Stimulated activated memory B cell treated with anti-CD40 and anti-IgM and Interleukin-4, amounts not matched to agents 10 μg/mL and 1 μg/mL and 100 μg/mL, for 72 hours (primary cell): ENCODE measurements around the gene DPP6.
"Not testable (repeated sequence)": the region's sequence is repeated elsewhere in the genome, so short reads cannot be mapped to it uniquely, and the experiment has no call there.

Experiments
- ATAC-seq: fragments of 150-1000 bp; cut with Tn5 transposase; 2 replicates; pipeline ENCODE4 v1.10.0; 2021
- H3K27ac Mint-ChIP-seq: one replicate; pipeline ENCODE4 v1.8.0; 2022; ENCODE audit warnings: mild to moderate bottlenecking, mixed read lengths
- H3K27me3 Mint-ChIP-seq: one replicate; pipeline ENCODE4 v1.8.0; 2022; ENCODE audit warnings: mixed read lengths
- H3K36me3 Mint-ChIP-seq: one replicate; pipeline ENCODE4 v1.8.0; 2022; ENCODE audit warnings: mixed read lengths
- H3K4me1 Mint-ChIP-seq: one replicate; pipeline ENCODE4 v1.8.0; 2022; ENCODE audit warnings: mixed read lengths
- H3K4me3 Mint-ChIP-seq: one replicate; pipeline ENCODE4 v1.8.0; 2022; ENCODE audit warnings: mild to moderate bottlenecking, moderate library complexity, mixed read lengths
- H3K9me3 Mint-ChIP-seq: one replicate; pipeline ENCODE4 v1.8.0; 2022; ENCODE audit warnings: mixed read lengths

DPP6 gene

DNA sequence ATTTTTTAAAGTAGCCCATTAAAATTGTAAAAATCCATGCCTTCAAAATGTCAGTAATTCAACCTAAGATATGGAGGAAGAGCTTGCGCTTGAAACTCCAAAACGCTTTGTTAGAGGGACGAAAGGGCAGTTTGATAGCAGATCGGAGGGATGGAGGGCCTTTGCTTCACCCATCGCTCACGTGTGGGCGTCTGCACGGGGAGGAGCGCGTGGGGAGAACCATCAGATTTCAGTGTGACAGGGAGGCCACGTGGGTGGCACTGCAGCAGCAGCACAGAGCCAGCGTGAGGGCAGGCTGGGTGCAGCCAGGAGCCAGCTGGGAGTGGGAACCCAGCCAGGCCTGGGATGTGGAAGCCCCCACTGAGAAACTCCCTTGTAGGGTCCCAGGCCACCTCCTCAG lies 625.3 kb downstream of the DPP6 start:
- no peaks in the 10 kb centered on the region for H3K27me3 Mint-ChIP-seq
- H3K4me1 Mint-ChIP-seq, result no peaks in the 10 kb centered on the region
- H3K4me3 Mint-ChIP-seq, result no peak overlapping the region
- no peaks in the 10 kb centered on the region for H3K36me3 Mint-ChIP-seq
- no peak for ATAC-seq
- peaks cover 3% of the 10 kb centered on the region for H3K9me3 Mint-ChIP-seq
- H3K27ac Mint-ChIP-seq, result no peak overlapping the region

DNA sequence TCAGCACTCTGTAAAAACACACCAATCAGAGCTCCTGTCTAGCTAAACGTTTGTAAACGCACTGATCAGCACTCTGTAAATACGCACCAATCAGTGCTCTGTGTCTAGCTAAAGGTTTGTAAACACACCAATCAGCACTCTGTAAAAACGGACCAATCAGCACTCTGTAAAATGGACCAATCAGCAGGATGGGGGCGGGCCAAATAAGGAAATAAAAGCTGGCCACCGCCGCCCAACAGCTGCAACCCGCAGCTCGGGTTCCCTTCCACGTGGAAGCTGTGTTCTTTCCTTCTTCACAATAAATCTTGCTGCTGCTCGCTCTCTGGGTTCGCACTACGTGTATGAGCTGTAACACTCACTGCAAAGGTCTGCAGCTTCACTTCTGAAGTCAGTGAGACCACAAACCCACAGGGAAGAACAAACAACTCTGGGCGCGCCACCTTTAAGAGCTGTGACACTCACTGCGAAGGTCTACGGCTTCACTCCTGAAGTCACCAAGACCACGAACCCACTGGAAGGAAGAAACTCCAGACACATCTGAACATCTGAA lies 625.9 kb downstream of the DPP6 start:
- not testable (repeated sequence) for H3K27me3 Mint-ChIP-seq, H3K4me3 Mint-ChIP-seq, H3K9me3 Mint-ChIP-seq, H3K4me1 Mint-ChIP-seq, H3K27ac Mint-ChIP-seq, H3K36me3 Mint-ChIP-seq, ATAC-seq

DNA sequence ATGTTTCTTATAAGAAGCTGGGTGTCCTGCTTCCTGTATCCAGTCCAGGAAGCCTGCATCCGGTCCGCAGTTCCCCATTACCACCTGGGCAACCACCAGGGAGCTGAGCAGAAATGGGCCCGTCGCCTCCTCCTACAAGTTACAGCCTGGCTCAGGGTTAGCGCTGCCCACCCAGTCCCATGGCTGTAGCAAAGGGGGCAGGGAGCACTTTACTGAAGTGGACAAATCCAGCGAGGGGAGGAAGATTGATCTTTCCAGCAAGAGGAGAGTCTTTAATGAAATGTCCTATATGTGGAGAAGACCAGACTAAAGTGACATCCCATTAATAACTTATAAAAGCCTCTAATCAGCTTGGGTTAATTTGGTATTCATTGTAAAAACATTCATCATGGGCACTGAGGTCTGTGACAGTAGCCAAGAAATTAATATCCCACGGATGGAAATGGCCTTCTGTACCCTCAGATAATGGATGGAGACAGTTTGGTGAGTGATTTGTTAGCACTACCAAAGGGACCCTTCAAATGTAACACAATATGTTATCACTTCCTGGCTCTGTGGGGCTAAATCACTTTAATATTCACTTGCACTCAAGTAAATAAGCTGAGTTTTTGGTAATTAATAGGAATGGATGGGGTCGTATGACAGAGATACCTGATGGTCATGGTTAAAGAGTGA lies 627.3 kb downstream of the DPP6 start:
- Mint-ChIP-seq H3K27me3 (no peaks in the 10 kb centered on the region), H3K4me3 (no peak overlapping the region), H3K9me3 (peaks cover 11% of the 10 kb centered on the region), H3K27ac (no peak overlapping the region), H3K36me3 (no peaks in the 10 kb centered on the region), H3K4me1 (no peaks in the 10 kb centered on the region)
- no peak for ATAC-seq

DNA sequence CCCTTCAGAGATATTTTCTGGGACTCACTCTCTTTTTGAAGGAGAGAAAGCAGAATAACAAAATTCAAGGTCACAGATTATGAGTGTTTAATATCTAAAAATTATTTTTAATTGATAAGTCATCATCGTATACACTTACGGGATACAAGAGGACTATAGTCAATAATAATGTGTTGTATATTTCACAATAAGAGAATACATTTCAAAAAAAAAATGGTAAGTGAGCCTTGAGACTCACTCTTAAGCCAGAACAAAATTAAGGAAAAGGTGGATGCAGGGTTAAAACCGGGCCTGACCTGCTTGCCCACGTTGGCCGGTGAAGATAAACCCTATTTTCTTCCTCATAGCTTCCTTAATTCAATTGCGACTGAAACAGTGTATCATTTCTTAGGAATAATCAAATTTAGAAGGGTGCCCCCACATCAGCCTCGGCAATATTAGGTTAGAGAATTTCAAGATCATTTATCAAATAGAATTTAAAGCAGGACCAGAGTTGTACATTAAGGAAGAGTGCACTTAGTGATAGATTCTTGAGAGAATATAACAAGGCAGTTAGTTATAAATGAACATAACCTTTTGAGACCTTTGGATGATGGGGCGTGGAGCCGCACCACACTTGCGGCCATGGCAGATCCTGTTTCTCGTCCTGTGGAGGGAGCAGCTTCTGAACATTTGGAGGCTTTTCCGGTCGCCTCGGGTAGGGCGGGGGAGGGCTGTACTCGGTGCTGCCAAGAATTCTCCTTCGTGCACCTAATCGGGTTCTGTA lies 628.9 kb downstream of the DPP6 start:
- Mint-ChIP-seq H3K9me3 (peaks cover 11% of the 10 kb centered on the region), H3K4me3 (no peak overlapping the region), H3K36me3 (no peaks in the 10 kb centered on the region), H3K27me3 (no peaks in the 10 kb centered on the region), H3K4me1 (no peaks in the 10 kb centered on the region), H3K27ac (no peak overlapping the region)
- no peak for ATAC-seq

DNA sequence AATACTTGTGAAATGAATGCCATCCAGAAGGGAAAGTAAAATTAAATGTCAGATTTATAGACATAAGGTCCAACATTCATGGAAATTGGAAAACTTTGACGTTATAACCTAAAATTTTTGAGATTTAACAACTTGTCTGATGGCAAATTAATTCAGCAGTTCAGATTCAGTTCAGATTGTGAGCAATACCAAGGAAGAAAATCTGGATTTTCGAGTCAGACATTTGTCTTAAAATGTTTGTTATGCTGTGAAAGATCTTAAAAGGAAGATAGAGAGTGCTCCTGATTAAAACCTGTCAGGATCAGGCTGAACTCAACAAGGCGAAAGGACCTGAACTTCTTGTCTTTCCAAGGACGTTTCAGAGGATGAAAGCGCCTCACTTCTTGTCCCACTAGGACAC lies 629.8 kb downstream of the DPP6 start:
- H3K4me1 Mint-ChIP-seq, result no peaks in the 10 kb centered on the region
- no peak overlapping the region for H3K27ac Mint-ChIP-seq
- no peak overlapping the region for H3K4me3 Mint-ChIP-seq
- H3K27me3 Mint-ChIP-seq, result no peaks in the 10 kb centered on the region
- peaks cover 11% of the 10 kb centered on the region for H3K9me3 Mint-ChIP-seq
- no peak for ATAC-seq
- no peaks in the 10 kb centered on the region for H3K36me3 Mint-ChIP-seq

DNA sequence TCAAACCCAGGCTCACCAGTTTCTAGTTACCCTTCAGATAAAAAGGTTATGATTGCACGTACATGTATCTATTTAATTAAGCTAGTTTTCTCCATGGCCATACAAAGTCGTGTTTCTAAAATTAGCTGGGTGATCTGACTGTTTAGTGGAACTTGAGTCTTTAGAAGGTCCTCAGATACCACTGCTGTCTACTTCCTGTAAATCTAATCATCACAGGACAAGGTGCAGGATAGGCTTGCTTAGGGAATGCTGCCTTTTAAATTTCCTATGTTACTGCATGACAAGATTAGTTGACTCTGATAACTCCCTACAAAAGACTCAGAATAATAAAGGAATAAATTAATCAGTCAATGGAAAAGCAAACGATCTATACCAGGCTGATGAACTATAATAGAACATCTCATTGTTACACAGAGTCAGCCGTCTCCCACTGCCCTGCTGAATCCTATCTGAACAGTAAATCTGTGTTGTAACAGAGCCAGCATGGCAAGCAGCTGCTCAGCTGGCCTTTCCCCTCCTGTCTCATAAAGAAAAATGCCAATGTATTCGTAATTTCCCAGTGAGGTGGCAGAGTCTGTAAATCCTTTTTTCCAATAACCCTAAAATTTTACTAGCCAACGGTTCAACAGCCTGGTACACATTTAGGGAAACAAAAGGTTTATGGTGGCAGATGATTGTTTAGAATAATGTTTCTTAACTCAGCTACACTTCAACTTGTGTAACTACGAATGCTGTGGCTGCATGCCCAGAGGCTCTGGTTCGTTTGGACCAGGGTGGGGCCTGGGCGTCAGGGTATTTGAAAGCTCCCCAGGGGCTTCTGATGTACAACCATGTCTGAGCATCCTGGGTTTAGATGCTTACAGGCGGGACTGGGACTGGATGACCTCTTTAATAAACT lies 632.7 kb downstream of the DPP6 start:
- H3K4me1 Mint-ChIP-seq, result no peaks in the 10 kb centered on the region
- H3K27me3 Mint-ChIP-seq, result no peaks in the 10 kb centered on the region
- no peaks in the 10 kb centered on the region for H3K36me3 Mint-ChIP-seq
- H3K9me3 Mint-ChIP-seq, result peaks cover 8% of the 10 kb centered on the region
- H3K4me3 Mint-ChIP-seq, result no peak overlapping the region
- no peak overlapping the region for H3K27ac Mint-ChIP-seq
- ATAC-seq, result no peak

DNA sequence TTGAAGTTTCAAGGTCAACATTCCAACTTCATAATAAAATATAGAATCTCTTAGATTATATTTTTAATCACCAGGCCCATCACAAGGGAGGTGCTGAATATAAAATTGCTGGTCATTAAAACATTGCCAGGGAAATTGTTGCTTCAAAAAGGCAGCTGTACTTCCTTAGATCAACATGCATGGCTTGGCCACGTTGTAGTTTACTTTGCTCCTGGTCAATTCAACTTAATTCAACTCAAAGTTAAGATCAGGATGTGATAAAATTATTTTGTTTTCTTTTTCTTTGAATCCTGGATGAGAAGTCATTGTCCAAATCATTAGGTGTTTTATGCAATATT lies 633.3 kb downstream of the DPP6 start:
- Mint-ChIP-seq H3K9me3 (peaks cover 8% of the 10 kb centered on the region), H3K4me1 (no peaks in the 10 kb centered on the region), H3K4me3 (no peak overlapping the region), H3K27ac (no peak overlapping the region), H3K27me3 (no peaks in the 10 kb centered on the region), H3K36me3 (no peaks in the 10 kb centered on the region)
- no peak for ATAC-seq

DNA sequence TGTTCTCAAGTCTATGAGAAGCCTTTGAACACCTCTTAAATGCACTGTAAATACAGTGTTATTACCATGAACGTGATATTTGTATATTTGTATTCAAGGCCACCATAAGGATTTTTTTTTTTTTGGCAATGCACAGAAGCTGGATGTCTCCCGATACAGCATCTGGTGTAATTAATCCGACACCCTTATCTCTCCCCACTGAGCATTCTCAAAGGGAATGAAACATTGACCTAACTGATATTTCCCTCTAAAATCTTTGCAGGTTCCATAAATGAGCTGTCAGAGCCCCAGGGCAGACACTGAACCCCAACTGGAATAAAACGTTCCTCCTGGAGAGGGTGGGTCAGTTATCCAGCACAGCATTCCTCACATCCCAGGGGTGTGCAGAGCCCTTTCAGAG lies 634.1 kb downstream of the DPP6 start:
- Mint-ChIP-seq H3K27me3 (no peaks in the 10 kb centered on the region), H3K9me3 (peaks cover 8% of the 10 kb centered on the region), H3K4me3 (no peak overlapping the region)

DNA sequence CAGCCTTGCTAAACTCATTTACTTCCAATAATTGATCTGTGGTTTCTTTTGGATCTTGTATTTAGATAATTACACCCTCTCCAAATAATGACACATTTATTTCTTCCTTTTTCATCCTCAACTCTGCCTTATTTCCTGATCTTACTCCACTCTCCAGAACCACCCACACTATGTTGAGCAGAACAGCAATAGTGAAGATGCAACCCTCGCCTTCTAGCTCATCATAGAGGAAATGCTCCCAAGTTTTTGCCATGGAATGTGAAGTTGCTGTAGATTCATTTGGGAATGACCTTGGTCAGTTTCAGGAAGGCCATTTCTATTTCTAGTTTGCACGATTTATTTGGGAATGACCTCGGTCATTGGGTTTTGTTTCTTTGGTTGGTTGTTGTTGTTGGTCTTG lies 636.8 kb downstream of the DPP6 start:
- no peak for ATAC-seq
- peaks cover 3% of the 10 kb centered on the region for H3K9me3 Mint-ChIP-seq
- H3K4me1 Mint-ChIP-seq, result no peaks in the 10 kb centered on the region
- no peak overlapping the region for H3K4me3 Mint-ChIP-seq
- no peak overlapping the region for H3K27ac Mint-ChIP-seq
- no peaks in the 10 kb centered on the region for H3K36me3 Mint-ChIP-seq
- H3K27me3 Mint-ChIP-seq, result no peaks in the 10 kb centered on the region

More for the DNA sequence above, 634.1 kb downstream of the DPP6 start:
- H3K36me3 Mint-ChIP-seq, result no peaks in the 10 kb centered on the region
- ATAC-seq, result no peak
- H3K27ac Mint-ChIP-seq, result no peak overlapping the region
- H3K4me1 Mint-ChIP-seq, result no peaks in the 10 kb centered on the region

DNA sequence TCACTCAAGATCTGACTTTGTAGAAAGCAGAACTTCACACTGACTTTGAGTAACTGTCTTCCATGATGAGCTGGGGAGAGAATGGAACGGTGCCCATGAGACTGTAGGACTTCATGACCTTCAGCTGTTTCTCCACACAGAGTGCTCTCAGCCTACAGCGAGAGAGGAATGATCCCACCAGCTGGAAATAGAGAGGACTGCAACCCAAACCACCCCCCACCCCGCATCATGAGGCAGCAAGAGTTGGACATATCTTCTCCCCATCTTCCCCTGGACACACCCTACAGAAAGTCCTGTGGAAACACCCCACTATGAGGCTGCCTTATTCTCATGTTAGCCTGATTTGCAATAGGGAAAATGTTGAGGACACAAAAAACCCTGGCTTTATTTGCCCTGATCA lies 638.2 kb downstream of the DPP6 start:
- no peak overlapping the region for H3K27ac Mint-ChIP-seq
- H3K4me3 Mint-ChIP-seq, result no peak overlapping the region
- no peaks in the 10 kb centered on the region for H3K4me1 Mint-ChIP-seq
- H3K36me3 Mint-ChIP-seq, result no peaks in the 10 kb centered on the region
- H3K9me3 Mint-ChIP-seq, result no peaks in the 10 kb centered on the region
- no peak for ATAC-seq
- no peaks in the 10 kb centered on the region for H3K27me3 Mint-ChIP-seq

DNA sequence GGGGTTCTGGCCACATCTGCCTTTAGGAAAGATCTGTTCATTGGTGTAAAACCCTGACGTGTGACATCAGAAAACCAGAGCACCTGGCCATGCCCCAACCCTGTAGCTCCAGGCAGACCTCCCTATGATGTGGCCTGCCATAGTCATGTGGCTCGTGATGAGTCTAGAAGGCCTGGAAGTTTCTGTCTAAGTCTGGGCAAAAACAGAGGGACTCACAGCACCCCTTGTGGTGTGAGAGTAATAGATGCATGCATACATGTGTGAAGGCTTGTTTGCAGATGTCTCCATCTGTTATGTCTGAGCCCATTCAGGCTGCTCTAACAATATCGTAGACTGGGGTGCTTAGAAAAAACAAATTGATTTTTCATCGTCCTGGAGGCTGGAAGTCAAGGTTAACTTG lies 641.5 kb downstream of the DPP6 start:
- no peaks in the 10 kb centered on the region for H3K9me3 Mint-ChIP-seq
- H3K27me3 Mint-ChIP-seq, result no peaks in the 10 kb centered on the region
- no peaks in the 10 kb centered on the region for H3K4me1 Mint-ChIP-seq
- H3K36me3 Mint-ChIP-seq, result no peaks in the 10 kb centered on the region
- ATAC-seq, result no peak
- no peak overlapping the region for H3K27ac Mint-ChIP-seq
- H3K4me3 Mint-ChIP-seq, result no peak overlapping the region

DNA sequence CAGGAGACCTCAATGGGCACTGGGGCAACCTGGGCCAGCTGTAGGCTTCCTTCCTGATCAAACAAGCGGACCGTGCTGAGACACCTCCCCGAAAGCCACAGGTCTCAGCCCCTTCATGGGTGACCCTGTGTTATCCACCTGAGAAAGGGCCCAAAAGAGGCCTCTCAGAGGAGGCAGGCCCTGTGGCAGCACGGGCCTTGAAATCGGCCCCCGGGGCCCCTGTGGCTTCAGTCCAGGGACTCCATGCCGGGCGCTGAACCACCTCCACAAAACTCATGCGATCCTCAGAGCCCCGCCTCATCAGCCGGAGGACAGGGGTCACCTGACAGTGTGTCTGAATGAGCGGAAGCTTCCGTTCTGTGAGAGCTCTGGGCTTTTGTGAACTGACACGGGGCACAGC lies 643.6 kb downstream of the DPP6 start:
- H3K4me3 Mint-ChIP-seq, result no peak overlapping the region
- peak; percentile 4 for ATAC-seq
- H3K9me3 Mint-ChIP-seq, result no peaks in the 10 kb centered on the region
- H3K36me3 Mint-ChIP-seq, result no peaks in the 10 kb centered on the region
- H3K27ac Mint-ChIP-seq, result no peak overlapping the region
- no peaks in the 10 kb centered on the region for H3K4me1 Mint-ChIP-seq
- H3K27me3 Mint-ChIP-seq, result no peaks in the 10 kb centered on the region

DNA sequence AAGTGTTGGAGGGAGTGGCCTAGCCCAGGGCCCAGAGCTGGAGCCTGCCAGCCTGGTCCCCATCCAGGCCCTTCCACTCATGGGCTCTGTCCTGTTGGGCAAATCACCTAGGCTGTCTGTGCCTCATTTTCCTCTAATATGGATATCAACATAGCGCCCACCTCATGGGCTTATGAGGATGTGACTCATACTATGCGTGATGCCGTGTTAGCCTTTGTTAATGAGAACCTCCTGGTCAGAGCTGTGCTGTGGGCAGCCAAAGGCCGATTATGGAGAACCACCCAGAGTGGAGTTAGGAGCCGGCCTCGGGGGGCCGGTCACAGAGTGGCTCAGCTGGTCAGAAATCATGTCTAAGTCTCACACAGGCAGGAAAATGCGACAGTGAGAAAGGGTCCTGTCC lies 644.4 kb downstream of the DPP6 start:
- no peak overlapping the region for H3K27ac Mint-ChIP-seq
- H3K9me3 Mint-ChIP-seq, result peaks cover 3% of the 10 kb centered on the region
- no peaks in the 10 kb centered on the region for H3K4me1 Mint-ChIP-seq
- peak; percentile 27 for ATAC-seq
- H3K4me3 Mint-ChIP-seq, result no peak overlapping the region
- H3K27me3 Mint-ChIP-seq, result no peaks in the 10 kb centered on the region
- H3K36me3 Mint-ChIP-seq, result no peaks in the 10 kb centered on the region

DNA sequence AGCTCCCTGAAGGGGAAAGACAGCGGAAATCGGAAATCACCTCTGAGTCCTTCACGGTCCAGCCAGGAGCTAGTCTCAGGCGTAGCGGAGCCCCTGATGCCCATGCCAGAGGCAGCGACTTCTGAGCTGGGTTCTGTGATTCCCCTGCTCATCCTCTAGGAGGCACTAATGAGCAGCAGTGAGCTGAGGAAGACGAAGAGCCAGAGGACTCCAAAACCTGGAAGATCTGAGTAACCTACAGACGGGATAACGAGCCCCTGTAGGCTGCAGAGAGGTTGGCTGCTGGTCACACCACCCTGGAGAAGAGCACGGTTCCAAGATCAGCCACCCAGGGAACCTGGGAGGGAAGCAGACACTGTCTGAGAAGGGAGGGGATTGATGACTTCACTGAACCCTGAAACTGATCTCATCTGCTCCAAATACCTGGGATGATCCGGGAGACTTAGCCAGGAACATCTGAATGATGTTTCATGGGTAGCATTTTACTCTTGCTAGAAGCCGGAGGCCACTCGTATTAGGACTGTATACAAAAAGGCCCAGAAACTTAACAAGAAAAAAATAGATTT lies 646.6 kb downstream of the DPP6 start:
- no peak for ATAC-seq
- Mint-ChIP-seq H3K36me3 (no peaks in the 10 kb centered on the region), H3K4me3 (no peak overlapping the region), H3K4me1 (no peaks in the 10 kb centered on the region), H3K9me3 (peaks cover 3% of the 10 kb centered on the region), H3K27me3 (no peaks in the 10 kb centered on the region), H3K27ac (no peak overlapping the region)

DNA sequence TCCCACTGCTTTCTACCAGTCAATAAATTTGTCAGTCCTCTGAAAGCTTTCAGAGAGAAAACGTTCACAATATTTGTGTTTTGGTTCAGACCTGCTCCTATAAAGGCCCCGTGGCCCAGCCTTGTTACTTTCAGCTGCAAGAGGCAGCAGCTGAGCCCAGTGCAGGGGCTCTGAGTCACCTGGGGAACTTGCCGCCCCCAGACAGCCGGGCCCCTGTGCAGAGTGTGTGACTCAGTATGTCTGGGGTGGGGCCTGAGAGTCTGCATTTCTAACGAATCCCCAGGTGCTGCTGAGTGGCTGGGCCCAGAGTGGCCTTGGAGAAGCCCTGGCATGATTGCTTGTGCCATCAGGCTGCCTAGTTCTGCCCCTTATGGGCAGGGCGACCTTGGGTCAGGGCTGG lies 647.2 kb downstream of the DPP6 start:
- H3K27ac Mint-ChIP-seq, result no peak overlapping the region
- ATAC-seq, result no peak
- H3K27me3 Mint-ChIP-seq, result no peaks in the 10 kb centered on the region

More for the DNA sequence above, 647.2 kb downstream of the DPP6 start:
- Mint-ChIP-seq H3K4me3 (no peak overlapping the region), H3K4me1 (no peaks in the 10 kb centered on the region), H3K36me3 (no peaks in the 10 kb centered on the region), H3K9me3 (peaks cover 7% of the 10 kb centered on the region)
